Stimulated activated CD8-positive, alpha-beta memory T cell treated with anti-CD3 and anti-CD28 coated beads, Interleukin-4, amount 100 ng/mL, for 48 hours (primary cell): ENCODE measurements around the gene UNC5B.
"Not testable (repeated sequence)": the region's sequence is repeated elsewhere in the genome, so short reads cannot be mapped to it uniquely, and the experiment has no call there.

Experiments
- DNase-seq: peaks from one replicate; pipeline ENCODE4 v3.0.0-alpha.2; 2020

The UNC5B gene

DNA sequence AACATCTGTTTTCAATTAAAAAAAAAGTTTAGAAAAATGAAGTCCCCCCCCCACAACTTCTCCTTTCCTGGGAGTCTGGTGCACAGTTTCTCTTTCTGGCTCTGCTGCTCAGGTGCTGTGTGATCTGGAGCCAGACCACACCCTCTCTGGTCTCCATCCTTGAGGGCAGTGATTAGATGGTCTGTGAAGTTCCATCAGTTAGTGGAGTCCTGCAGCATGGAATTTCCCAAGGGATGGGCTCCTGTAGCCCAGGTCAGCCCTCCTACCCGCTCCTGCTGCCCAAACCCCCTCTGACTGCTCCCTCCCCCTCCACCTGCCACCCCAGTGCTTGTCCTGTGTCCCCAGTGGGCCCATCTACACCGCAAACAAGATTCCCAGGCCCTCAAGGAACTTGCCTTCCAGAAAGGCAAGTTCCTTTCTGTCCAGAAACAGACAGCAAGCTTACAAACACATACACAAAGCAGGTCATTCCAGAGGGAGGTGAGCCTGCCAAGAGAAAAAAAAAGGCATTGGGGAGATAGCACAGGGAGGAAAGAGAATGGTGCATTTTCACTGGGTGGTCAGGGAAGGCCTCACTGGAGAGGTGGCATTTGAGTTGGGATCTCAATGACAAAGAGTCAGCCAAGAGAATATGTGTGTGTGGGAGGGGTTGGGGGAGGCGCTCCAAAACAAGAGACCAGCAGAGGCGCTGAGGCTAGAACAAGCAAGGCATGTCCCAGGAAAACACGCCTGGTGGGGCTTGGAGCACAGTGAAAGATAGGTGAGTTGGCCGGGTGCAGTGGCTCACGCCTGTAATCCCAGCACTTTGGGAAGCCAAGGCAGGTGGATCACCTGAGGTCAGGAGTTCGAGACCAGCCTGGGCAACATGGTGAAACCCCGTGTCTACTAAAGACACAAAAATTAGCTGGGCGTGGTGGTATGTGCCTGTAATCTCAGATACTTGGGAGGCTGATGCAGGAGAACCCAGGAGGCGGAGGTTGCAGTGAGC, 57.2 kb downstream of the UNC5B start:
- no peak for DNase-seq

- DNase-seq: peak; percentile 63
Measured at GRCh38 chr10:71270301-71271220, 58.2 kb downstream of the UNC5B start.

GRCh38 chr10:71271662-71272055, 59.3 kb downstream of the UNC5B start:
- no peak for DNase-seq

- no peak for DNase-seq
Measured at GRCh38 chr10:71272056-71272771, 59.8 kb downstream of the UNC5B start.

- not testable (repeated sequence) for DNase-seq
Measured at GRCh38 chr10:71272974-71273373, 60.6 kb downstream of the UNC5B start.

DNA sequence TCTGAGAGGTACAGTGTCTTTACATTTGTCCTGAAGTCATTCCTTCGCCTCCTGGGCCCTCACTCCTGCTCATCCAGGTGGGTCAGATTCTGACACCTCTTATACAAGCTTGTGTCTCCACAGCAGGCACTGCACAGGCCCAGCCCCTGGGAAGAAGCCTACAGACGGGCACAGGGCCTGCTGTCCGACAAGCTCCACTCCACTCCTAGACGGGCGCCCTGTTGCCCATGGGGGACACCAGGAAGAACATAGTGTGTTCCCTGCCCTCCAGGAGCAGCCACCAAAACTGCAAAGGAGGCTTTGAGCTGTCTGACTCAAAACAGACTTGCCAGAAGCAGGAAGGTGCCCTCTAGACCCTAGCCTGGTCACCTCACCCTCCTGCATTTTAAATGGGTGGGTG, 61.1 kb downstream of the UNC5B start:
- no peak for DNase-seq

DNA sequence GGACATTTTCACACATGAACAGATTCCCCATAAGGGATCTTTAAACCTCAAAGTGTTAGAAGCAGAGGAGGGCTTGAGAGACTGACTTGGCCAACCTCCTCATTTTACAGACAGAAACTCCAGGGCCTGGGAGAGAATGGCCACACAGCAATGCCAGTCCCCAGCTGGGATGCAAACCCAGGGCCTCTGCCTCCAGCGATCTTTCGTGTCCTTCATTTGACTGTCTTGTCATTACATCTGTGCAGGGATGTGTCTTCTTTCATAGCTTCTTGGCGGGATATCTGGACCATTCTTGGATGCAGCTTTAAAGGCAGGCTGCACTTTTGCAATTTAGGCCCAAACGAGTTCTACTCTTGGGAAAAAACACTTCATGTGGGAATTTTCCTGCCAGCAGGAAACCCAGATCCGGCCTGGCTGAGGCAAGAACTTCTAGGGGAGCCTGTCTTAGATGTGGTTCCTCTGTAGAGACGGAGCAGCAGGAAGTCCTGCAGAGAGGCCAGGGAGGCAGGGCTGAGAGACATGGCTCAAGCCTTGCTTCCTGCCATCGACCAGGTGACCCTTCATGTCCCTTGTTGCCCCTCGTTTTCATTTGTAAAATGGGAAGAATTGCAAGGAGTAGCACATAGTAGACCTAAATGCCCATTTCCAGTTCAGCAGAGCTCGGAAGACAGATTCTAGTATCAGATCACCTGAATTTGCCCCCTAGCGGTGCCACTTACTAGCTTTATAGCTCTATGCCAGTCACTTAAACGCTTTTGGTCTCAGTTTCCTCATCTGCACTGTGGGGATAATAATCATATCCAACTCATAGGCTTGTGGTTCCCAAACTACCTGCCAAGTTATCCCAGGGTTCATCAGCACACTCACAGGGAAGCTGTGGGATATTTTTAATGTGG, 62.8 kb downstream of the UNC5B start:
- DNase-seq: no peak

GRCh38 chr10:71276873-71277272, 64.5 kb downstream of the UNC5B start:
- DNase-seq: no peak

GRCh38 chr10:71277914-71278665, 65.7 kb downstream of the UNC5B start:
- no peak for DNase-seq

DNA sequence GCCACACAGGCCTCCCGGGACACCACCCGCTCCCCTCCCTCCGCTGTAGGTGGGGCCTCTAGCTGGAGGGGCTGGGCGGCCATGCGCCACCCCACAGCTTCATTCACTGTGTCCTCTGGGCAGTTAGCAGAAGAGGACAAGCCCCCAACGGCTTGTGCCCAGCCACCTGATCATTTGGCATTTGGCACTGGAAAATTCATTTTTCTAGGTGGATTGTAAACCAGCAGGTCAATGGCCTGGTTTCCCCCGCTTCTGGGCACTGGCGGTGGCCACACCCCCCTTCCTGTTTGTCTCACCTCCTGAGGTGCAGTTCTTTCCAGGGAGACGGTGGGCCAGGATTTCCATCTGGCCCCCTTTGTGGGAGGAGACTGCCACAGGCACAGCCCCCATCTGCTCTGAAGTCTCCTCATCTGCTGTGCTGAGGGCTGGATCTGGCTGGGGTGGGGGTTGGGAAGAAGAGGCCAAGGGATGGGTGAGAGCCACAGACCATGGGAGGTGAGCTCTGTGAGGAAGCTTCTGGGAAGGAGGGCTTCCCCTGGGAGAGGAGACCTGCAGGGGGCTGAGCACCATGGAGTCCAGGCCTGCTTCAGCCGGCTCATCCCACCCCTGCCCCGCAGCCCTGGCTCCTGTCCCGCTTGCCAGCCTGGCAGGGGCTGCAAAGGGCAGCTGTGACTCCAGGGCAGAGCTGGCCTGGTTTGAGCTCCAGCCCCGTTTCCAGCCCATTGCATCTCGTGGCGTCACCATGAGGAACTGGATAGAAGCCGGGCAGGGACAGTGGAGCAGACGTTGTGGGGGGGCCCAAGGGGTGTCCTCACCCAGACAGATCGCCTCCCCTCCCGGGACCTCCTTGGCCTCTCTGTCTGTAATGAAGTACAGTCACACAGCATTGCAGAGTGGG, 66.6 kb downstream of the UNC5B start:
- no peak for DNase-seq

DNA sequence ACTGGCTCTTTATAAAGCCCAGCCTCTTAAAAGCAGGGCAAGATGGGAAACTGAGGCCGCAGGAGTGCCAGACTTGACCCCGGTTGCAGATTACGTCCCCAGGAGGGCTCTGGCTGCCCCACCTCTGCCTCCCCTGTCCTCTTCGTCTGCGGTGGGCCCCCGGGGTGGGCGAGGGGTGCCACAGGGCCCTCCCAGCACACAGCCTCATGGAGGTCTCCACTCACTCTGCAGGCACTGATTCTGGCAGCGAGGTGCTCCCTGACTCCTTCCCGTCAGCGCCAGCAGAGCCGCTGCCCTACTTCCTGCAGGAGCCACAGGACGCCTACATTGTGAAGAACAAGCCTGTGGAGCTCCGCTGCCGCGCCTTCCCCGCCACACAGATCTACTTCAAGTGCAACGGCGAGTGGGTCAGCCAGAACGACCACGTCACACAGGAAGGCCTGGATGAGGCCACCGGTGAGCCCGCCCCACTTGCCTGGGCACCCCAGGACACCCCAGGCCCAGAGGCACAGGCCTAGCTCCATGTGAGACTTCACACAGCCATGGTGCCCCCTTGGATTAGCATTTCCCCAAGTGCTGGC, 67.3 kb downstream of the UNC5B start:
- no peak for DNase-seq

GRCh38 chr10:71280216-71280615, 67.8 kb downstream of the UNC5B start:
- DNase-seq: no peak

GRCh38 chr10:71280825-71281224, 68.5 kb downstream of the UNC5B start:
- DNase-seq: no peak

- DNase-seq: no peak
Measured at GRCh38 chr10:71281646-71282322, 69.4 kb downstream of the UNC5B start.

DNA sequence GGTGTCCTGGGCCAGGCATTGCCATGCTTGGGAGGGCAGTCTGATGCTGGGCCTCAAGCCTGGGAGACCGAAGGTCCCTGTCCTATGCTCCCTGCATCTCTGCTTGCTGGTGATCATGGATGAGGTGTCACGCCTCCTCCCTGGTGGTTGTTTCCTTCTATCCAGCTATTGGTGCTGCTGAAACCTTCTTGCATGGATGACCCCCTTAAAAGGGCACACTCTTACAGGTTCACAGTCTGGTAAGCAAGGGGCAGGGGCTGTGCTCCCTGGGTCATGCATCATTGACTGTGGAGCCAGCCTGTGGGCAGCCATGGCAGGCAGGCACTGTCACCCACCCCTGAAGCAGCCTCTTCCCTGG, 69.9 kb downstream of the UNC5B start:
- DNase-seq: no peak

- no peak for DNase-seq
Measured at GRCh38 chr10:71283410-71283809, 71.0 kb downstream of the UNC5B start.

GRCh38 chr10:71283876-71284275, 71.5 kb downstream of the UNC5B start:
- DNase-seq: no peak

DNA sequence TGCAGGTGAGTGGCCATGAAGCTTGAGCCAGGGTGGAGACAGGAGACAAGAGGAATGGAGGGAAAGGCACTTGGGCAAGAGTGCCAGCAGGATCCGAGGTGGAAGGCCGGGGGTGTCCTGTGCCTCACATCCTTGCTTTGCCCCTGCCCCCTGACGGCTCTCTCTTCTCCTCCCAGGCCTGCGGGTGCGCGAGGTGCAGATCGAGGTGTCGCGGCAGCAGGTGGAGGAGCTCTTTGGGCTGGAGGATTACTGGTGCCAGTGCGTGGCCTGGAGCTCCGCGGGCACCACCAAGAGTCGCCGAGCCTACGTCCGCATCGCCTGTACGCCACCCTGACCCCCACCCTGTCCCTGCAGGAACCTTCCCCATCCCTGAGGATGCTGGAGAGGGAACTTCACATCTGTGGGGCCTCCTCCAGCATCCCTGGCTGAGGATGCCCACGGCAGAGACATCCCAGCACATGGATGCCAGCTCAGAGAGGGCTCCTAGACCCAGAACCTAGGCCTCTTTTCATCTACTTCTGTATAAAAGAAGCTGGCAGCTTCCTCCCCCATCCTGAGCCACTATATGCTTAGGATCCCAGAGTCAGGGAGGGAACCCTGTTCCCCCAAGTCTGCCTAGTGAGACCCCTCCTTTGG, 72.3 kb downstream of the UNC5B start:
- DNase-seq: no peak

- DNase-seq: peak; percentile 59
Measured at GRCh38 chr10:71285180-71285545, 72.8 kb downstream of the UNC5B start.
